OCI-LY3 (cell line): ENCODE data around the gene ATP6V1G2.

Experiments used
- CTCF ChIP-seq: fragments of 200-600, 300-600 bp; sonication (generic); IDR thresholded peaks from 2 replicates; pipeline ENCODE4 v1.5.1; 2014; ENCODE audit warnings: antibody characterized with exemption, low read length, low read depth
- EZH2phosphoT487 ChIP-seq: fragments of 200-600 bp; shearing (Covaris generic); IDR thresholded peaks from 2 replicates; pipeline ENCODE4 v1.6.1; 2018; ENCODE audit warnings: antibody characterized with exemption, mixed run types, low read depth

GRCh38 chr6:31547727-31548543 lies 1.5 kb upstream of the ATP6V1G2 start:
- TF ChIP-seq CTCF, result no peak
- TF ChIP-seq EZH2phosphoT487, result no peak
